HepG2 (cell line): ENCODE data around the gene FHIT. TPM values are rescaled to one million over a fixed set of nuclear protein-coding genes. Genes with fewer than 3 reads are reported as not detected.

Experiments
- ATAC-seq: fragments of 200-7000 bp; cut with Tn5 transposase; 3 replicates; pipeline ENCODE4 v1.9.1; 2020; ENCODE audit warnings: mild to moderate bottlenecking, moderate library complexity
- BruUV-seq: library from RNA; stranded (reverse); fragments of 400-500 nt; replicated peaks from 2 replicates; lab custom pipeline; 2021; lab: Mats Ljungman, UMichigan
- CTCF ChIA-PET: fragments of 300-600 bp; formaldehyde crosslinking; extraction: SDS; loops from one replicate; lab custom pipeline; 2021; ENCODE audit warnings: low total read pairs, inconsistent platforms, low intra/inter-chr PET ratio; lab: Yijun Ruan, JAX
- POLR2A ChIA-PET: fragments of 350-600 bp; sonication (Branson Sonifier 250); formaldehyde crosslinking; loops from one replicate; lab custom pipeline; 2020; ENCODE audit warnings: antibody characterized with exemption, inconsistent platforms; lab: Yijun Ruan, JAX
- DNase-seq: peaks from one replicate; pipeline ENCODE4 v3.0.0-alpha.2; 2015; ENCODE audit warnings: low spot score
- FAIRE-seq: peaks from 3 replicates; lab custom pipeline; 2011; peaks lifted over from hg19 to GRCh38; lab: Jason Lieb, UNC
- H2AFZ ChIP-seq: one replicate; pipeline ENCODE4 v1.6.1; 2011; ENCODE audit warnings: low read length, inconsistent platforms
- H3K27ac ChIP-seq: fragments of 300-600 bp; 3 replicates; pipeline ENCODE4 v1.8.0; 2011; ENCODE audit warnings: mixed run types, mild to moderate bottlenecking, mixed read lengths, low read length, inconsistent platforms; ENCODE audit not compliant: insufficient read depth; ENCODE audit errors: extremely low read length
- H3K27me3 ChIP-seq, 2 experiments: fragments of 200-600 bp in 1 of 2; 2 replicates in 1 of 2; 3 replicates in 1 of 2; pipeline versions ENCODE4 v1.6.0 to v1.8.0; 2011; ENCODE audit warnings: low read length in 2 of 2, mild to moderate bottlenecking in 2 of 2, moderate library complexity in 2 of 2, inconsistent platforms in 1 of 2; ENCODE audit not compliant: insufficient read depth in 2 of 2, control insufficient read depth in 1 of 2
- H3K36me3 ChIP-seq, 2 experiments: fragments of 200-600 bp in 1 of 2; replicated peaks in 1 of 2; 2 replicates in 1 of 2; 3 replicates in 1 of 2; pipeline versions ENCODE4 v1.5.1 to v1.8.0; 2011; ENCODE audit warnings: low read length in 2 of 2, inconsistent platforms in 1 of 2; ENCODE audit not compliant: insufficient read depth in 2 of 2, control insufficient read depth in 1 of 2
- H3K4me1 ChIP-seq: 2 replicates; pipeline ENCODE4 v1.5.1; 2012; ENCODE audit warnings: low read length, inconsistent platforms; ENCODE audit not compliant: insufficient read depth
- H3K4me2 ChIP-seq: 2 replicates; pipeline ENCODE4 v1.6.0; 2011; ENCODE audit warnings: low read depth, low read length, inconsistent platforms
- H3K4me3 ChIP-seq, 3 experiments: fragments of 200-600 bp in 1 of 3; sonication (generic), shearing (Covaris generic) in 1 of 3; replicated peaks in 1 of 3; 2 replicates each; pipeline ENCODE4 v1.5.1; 2011 to 2016; ENCODE audit warnings: low read length in 3 of 3, inconsistent platforms in 2 of 3, low read depth in 2 of 3, mild to moderate bottlenecking in 2 of 3, control low read depth in 1 of 3, mixed read lengths in 1 of 3; ENCODE audit not compliant: insufficient read depth in 1 of 3
- H3K79me2 ChIP-seq: one replicate; pipeline ENCODE4 v1.6.1; 2011; ENCODE audit warnings: low read length, inconsistent platforms; ENCODE audit not compliant: insufficient read depth
- H3K9ac ChIP-seq: 2 replicates; pipeline ENCODE4 v1.6.0; 2011; ENCODE audit warnings: mild to moderate bottlenecking, low read depth, low read length, inconsistent platforms; ENCODE audit not compliant: insufficient read depth
- H3K9me3 ChIP-seq: 2 replicates; pipeline ENCODE4 v1.5.1; 2012; ENCODE audit warnings: mild to moderate bottlenecking, low read length
- H4K20me1 ChIP-seq: 2 replicates; pipeline ENCODE4 v1.6.0; 2011; ENCODE audit warnings: inconsistent platforms, mild to moderate bottlenecking, low read length, moderate library complexity; ENCODE audit not compliant: insufficient read depth
- FOXK1 ChIP-seq: sonication (generic); formaldehyde crosslinking; IDR thresholded peaks from 2 replicates; pipeline ENCODE4 v1.4.0; 2020; ENCODE audit warnings: low read depth, missing genetic modification reagents, borderline replicate concordance
- JARID2 ChIP-seq: sonication (generic); formaldehyde crosslinking; IDR thresholded peaks from 2 replicates; pipeline ENCODE4 v1.8.1; 2023; ENCODE audit warnings: missing genetic modification reagents, inconsistent platforms; ENCODE audit not compliant: insufficient replicate concordance
- MAFF ChIP-seq: IDR thresholded peaks from 2 replicates; pipeline ENCODE4 v1.6.1; 2011; ENCODE audit warnings: low read depth, low read length, improper control_type of control experiment
- NR2F2 ChIP-seq: IDR thresholded peaks from 2 replicates; pipeline ENCODE4 v1.6.1; 2012; ENCODE audit warnings: low read depth, inconsistent platforms, borderline replicate concordance
- PATZ1 ChIP-seq: sonication (generic); formaldehyde crosslinking; IDR thresholded peaks from 2 replicates; pipeline ENCODE4 v1.4.0; 2020; ENCODE audit warnings: missing genetic modification reagents
- PBX2 ChIP-seq: IDR thresholded peaks from 2 replicates; pipeline ENCODE4 v1.6.1; 2016; ENCODE audit warnings: control low read depth
- RORA ChIP-seq: sonication (generic); formaldehyde crosslinking; IDR thresholded peaks from 2 replicates; pipeline ENCODE4 v1.5.0; 2020; ENCODE audit warnings: mild to moderate bottlenecking, missing genetic modification reagents, moderate library complexity
- SIX4 ChIP-seq: sonication (generic); formaldehyde crosslinking; IDR thresholded peaks from 2 replicates; pipeline ENCODE4 v1.4.0; 2020; ENCODE audit warnings: missing genetic modification reagents
- ZNF160 ChIP-seq: sonication (generic); formaldehyde crosslinking; IDR thresholded peaks from 2 replicates; pipeline ENCODE4 v1.8.0; 2022; ENCODE audit warnings: mild to moderate bottlenecking, inconsistent platforms, missing genetic modification reagents
- ZNF225 ChIP-seq: sonication (generic); formaldehyde crosslinking; IDR thresholded peaks from 2 replicates; pipeline ENCODE4 v1.4.0; 2020; ENCODE audit warnings: mild to moderate bottlenecking, missing genetic modification reagents
- ZNF550 ChIP-seq: sonication (generic); formaldehyde crosslinking; IDR thresholded peaks from 2 replicates; pipeline ENCODE4 v1.4.0; 2020; ENCODE audit warnings: mild to moderate bottlenecking, missing genetic modification reagents, borderline replicate concordance
- ZNF572 ChIP-seq: sonication (generic); formaldehyde crosslinking; IDR thresholded peaks from 2 replicates; pipeline ENCODE4 v1.5.1; 2020; ENCODE audit warnings: mild to moderate bottlenecking, missing genetic modification reagents
- WGBS: methylation state at CpG from one replicate; pipeline ENCODE4 v1.1.6; 2017; ENCODE audit warnings: low lambda C conversion rate; 5-methylcytosine and 5-hydroxymethylcytosine counted together
- in situ Hi-C: cut with HindIII; loops from 2 replicates; pipeline ENCODE4 v1.10.0; 2017; ENCODE audit warnings: low pct_unique_long_range_greater_than_20kb; ENCODE audit not compliant: extremely low pct_ligation_motif_present
- intact Hi-C: fragments of 100-400 bp; cut with micrococcal nuclease; formaldehyde crosslinking; loops from one replicate; pipeline ENCODE4 v1.10.0; 2022; ENCODE audit not compliant: unreplicated experiment
- polyA plus RNA-seq, 8 experiments: library from polyadenylated mRNA; depleted of rRNA in 3 of 8; stranded (reverse) in 7 of 8; unstranded in 1 of 8; fragments of >200 nt; fragmentation: Illumina TruSeq in 4 of 8; extraction: Trizol in 4 of 8; gene quantifications; 2 replicates each; pipeline versions ENCODE4 v1.2.1 to v1.2.3, GENCODE V29; 2011 to 2016; ENCODE audit warnings: low read depth in 4 of 8, missing spikeins in 1 of 8, mixed read lengths in 1 of 8; ENCODE audit not compliant: insufficient read depth in 1 of 8
- total RNA-seq, 5 experiments: library from RNA; depleted of rRNA; stranded (reverse); fragments of >200 nt; fragmentation: Illumina TruSeq; extraction: Trizol; gene quantifications; 2 replicates each; pipeline ENCODE4 v1.2.3, GENCODE V29; 2016; ENCODE audit warnings: low read depth in 1 of 5
- TF ChIP-seq, protein P1 (sequence below): sonication (generic); formaldehyde crosslinking; IDR thresholded peaks from 2 replicates; pipeline ENCODE4 v1.4.0; 2020; ENCODE audit warnings: missing genetic modification reagents, mild to moderate bottlenecking, borderline replicate concordance

The FHIT gene
- total and polyA plus RNA-seq, 2 of the 13 experiments (the other 11 are each of a cell fraction or from before 2014, with no cell fraction given): 4.0 to 4.6 TPM

DNA sequence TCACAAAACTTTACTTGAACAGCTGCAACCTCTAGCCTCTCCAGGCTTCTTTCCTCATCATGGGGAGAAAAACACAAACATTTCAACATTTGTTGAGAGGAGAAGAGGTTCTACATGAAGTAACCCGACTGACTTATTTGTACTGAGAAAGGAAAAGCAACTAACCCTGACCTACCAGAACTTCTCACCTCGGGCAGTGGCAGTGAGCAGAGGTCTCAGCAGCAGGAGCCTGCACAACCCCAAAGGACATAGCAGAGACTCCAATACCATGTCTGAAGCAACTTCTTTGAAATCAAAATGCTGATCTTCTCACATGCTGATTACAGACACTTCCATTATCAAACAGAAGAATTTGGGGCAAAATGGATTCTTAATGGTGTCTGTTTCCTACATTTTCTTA is 1115.8 kb downstream of the FHIT start (continued):
- no peak for TF ChIP-seq PATZ1 (CRISPR knock-in tag)
- TF ChIP-seq FOXK1 (CRISPR knock-in tag): no peak
- TF ChIP-seq MAFF: no peak
- no peak for TF ChIP-seq JARID2 (CRISPR knock-in tag)

DNA sequence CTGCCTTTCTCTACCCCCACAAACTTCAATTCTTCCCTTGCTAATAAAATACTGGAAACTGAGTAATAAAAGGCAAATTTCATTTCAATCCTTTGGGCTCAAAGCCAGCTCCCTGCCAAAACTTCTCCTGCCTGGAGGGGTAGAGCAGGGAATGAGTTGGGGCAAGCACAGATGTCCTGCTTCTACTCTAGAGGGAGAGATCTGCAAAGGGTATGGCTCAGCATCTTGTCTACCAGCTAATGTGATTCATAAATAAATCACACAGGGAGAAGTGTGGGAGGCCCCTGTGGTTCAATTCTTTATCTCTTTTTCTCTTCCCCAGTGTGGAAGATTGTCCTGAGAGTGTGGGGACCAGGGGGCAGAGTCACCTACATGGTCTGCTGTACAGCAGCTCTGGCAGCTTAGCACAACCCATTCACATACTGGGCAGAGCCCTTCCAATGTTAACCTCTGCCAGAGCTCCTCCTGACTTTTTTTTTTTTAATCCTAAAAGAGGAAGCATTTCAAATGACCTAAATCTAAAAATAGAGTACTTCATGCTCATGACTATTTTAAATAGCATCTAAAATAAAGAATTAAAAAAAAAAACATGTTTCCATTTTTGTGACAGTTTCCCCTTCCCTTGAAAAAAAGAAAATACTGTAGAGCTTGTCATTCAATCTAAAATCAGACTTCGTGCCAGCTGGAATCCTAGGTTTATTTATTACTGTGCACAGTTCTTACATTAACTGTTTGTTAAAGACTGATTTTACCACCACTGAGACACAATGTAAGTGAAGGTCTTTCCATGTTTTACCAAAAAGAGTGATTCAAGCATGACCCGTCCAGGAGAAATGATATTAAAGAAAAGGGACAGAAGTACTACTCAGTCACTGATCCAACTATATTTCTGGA is 1117.7 kb downstream of the FHIT start:
- Histone ChIP-seq H3K4me1 (no peaks in the 10 kb centered on the region), H3K9ac (no peak overlapping the region), H3K4me3 (no peak overlapping the region), H2AFZ (no peak overlapping the region), H3K79me2 (no peaks in the 10 kb centered on the region), H3K27me3 (no peaks in the 10 kb centered on the region; a peak in 1 of 5 replicates), H4K20me1 (no peaks in the 10 kb centered on the region), H3K4me2 (no peak overlapping the region), H3K36me3 (no peaks in the 10 kb centered on the region), H3K9me3 (no peaks in the 10 kb centered on the region), H3K27ac (no peak overlapping the region)
- BruUV-seq: no TSS peak
- in situ Hi-C loops: no loop called here
- no peak for ATAC-seq
- 4% methylated on average over 2 of the region's 2 CpGs for WGBS
- no peak for FAIRE-seq
- intact Hi-C loops: no loop called here
- no peak for DNase-seq
- ChIA-PET POLR2A (no interaction called here), CTCF (no interaction called here)
- TF ChIP-seq ZNF572 (no peak), SIX4 (CRISPR knock-in tag) (no peak), ZNF550 (no peak), ZNF225 (no peak), RORA (no peak), PBX2 (CRISPR knock-in tag) (no peak), ZNF160 (no peak), NR2F2 (no peak)
- TF ChIP-seq, protein P1, sequence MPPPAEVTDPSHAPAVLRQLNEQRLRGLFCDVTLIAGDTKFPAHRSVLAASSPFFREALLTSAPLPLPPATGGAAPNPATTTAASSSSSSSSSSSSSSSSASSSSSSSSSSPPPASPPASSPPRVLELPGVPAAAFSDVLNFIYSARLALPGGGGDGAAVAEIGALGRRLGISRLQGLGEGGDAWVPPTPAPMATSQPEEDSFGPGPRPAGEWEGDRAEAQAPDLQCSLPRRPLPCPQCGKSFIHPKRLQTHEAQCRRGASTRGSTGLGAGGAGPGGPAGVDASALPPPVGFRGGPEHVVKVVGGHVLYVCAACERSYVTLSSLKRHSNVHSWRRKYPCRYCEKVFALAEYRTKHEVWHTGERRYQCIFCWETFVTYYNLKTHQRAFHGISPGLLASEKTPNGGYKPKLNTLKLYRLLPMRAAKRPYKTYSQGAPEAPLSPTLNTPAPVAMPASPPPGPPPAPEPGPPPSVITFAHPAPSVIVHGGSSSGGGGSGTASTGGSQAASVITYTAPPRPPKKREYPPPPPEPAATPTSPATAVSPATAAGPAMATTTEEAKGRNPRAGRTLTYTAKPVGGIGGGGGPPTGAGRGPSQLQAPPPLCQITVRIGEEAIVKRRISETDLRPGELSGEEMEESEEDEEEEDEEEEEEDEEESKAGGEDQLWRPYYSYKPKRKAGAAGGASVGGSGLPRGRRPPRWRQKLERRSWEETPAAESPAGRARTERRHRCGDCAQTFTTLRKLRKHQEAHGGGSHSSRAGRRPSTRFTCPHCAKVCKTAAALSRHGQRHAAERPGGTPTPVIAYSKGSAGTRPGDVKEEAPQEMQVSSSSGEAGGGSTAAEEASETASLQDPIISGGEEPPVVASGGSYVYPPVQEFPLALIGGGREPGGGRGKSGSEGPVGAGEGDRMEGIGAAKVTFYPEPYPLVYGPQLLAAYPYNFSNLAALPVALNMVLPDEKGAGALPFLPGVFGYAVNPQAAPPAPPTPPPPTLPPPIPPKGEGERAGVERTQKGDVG (CRISPR knock-in tag): no peak
